HG02840 (cell line): Measurements from ENCODE around the gene TMEM130.
"Not testable (repeated sequence)": the region's sequence is repeated elsewhere in the genome, so short reads cannot be mapped to it uniquely, and the experiment has no call there.

Experiments used
- ATAC-seq: cut with Tn5 transposase; IDR thresholded peaks from one replicate; pipeline ENCODE4 v1.9.1; 2021; ENCODE audit warnings: mild to moderate bottlenecking, moderate library complexity, moderate number of reproducible peaks; ENCODE audit not compliant: unreplicated experiment, low FRiP score

Gene TMEM130

DNA sequence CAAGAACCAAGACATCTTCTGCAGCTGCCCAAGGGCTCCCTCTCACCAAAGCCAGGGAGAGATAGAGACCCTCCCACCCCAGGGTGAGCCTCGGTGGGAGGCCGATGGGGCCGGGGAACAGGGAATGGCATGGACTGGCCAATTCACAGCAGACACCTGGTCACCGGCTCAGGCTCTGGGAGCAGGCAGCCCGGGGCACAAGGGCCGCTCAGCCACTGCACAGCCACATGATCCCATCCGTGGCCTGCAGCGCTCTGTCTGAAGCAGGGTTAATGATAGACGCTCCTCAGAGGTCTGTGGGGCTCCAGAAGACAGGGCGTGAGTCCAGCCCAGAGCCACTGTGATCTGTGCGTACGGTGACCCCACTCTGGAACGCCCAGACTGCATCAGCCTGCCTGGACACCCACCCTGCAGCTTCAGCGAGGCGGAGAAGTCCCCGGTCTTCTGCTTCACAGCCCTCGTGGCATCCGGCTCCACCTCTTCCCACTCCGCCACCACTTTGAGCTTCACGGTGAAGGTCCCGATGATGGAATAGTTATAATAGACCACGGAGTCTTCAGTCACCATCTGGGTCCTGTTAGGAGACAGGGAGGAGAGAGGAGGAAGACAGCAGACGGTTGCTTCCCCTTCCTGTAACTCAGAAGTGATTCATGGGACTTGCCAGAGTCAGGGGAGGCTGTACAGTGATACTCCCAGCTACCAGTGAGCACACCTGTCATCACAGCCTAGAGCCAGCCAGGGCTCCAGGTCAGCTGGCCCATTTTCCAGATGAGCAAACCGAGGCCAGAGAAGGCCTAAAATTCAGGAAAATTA, 14.0 kb downstream of the TMEM130 start:
- ATAC-seq, result no peak

- no peak for ATAC-seq
Observed at GRCh38 chr7:98852826-98853225, 17.0 kb downstream of the TMEM130 start.

- no peak for ATAC-seq
Observed at GRCh38 chr7:98848918-98849317, 20.9 kb downstream of the TMEM130 start.

DNA sequence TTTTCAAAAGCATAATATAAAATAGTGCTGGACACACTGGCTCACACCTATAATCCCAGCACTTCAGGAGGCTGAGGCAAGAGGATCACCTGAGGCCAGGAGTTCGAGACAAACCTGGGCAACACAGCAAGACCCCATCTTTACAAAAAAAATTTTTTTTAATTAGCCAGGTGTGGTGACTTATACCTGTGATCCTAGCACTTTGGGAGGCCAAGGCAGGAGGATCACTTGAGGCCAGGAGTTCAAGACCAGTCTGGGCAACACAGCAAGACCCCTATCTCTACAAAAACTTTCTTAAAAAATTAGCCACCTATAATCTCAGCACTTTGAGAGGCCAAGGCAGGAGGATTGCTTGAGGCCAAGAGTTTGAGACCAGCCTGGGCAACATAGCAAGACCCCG, 27.3 kb downstream of the TMEM130 start:
- ATAC-seq, result not testable (repeated sequence)

GRCh38 chr7:98841179-98841997, 28.4 kb downstream of the TMEM130 start:
- no peak for ATAC-seq

- ATAC-seq, result no peak
Observed at GRCh38 chr7:98840722-98841121, 29.1 kb downstream of the TMEM130 start.

DNA sequence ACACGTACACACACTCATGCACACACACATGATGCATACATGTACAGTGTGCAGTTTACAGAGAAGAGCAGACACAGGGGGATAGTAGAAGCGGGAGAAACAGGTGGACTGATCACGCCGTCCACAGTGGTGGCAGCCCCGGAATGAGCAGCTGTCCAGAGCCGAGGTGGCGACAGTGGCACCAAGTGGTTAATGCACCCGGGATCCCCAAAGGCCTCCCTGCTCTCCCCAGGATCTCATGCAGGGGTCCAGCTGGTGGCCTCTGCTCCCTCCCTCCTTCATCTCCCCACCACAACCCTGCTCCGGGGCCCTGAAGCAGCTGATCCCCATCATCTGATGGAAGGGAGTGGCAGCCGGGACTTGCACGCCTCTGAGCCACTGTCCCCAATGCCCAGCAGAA, 29.7 kb downstream of the TMEM130 start:
- ATAC-seq, result no peak

DNA sequence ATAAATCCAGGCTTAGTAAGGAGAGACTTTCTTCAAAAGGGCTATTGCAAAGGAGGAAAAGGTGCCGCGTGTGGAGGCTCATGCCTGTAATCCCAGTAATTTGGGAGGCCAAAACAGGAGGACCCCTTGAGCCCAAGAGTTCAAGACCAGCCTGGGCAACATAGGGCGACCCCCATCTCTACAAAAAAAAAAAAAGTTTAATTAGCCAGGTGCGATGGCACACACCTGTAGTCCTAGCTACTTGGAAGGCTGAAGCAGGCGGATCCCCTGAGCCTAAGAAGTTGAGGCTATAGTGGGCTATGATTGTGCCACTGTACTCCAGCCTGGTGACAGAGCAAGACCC, 32.2 kb downstream of the TMEM130 start:
- ATAC-seq, result no peak

DNA sequence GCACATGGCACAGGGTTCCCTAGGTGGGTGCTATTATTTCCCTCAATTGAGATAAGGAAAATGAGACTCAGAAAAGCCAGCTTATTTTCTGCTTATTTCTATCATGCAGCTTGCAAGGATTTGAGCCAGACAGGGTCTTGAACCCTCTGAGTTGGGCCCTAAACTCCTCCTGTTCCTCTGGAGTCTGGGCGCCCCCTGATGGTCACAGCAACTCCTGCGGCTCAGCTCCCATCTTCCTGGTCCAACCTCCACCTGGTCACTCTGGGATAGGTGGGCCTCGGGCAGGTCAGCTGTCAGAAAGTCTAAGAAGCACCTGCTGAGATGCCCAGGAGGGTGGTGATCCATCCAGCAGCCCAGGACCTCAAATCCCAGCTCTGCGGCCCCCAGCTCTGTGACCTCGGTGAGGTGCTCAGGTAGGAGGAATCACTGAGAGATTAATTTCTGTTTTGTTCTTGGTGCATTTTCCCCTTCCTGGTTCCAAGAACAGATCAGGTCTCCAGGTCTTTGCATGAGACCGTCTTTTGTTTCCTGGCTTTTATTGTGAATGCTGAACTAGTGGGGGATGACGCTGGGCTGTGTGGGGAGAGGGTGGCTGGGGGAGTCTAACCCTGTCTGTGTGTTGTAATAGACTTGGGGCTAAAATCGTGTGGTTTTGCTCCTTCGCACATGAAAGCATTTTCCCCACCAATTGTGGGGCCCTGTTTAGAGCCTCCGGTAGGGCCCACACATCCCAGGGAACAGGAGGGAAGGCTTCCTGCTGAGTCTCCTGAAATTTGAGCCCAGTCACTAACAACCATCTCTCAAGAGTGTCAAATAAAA, 32.8 kb downstream of the TMEM130 start:
- ATAC-seq, result no peak

- no peak for ATAC-seq
Observed at GRCh38 chr7:98834949-98835348, 34.9 kb downstream of the TMEM130 start.

GRCh38 chr7:98833022-98833421, 36.8 kb downstream of the TMEM130 start:
- ATAC-seq, result no peak

DNA sequence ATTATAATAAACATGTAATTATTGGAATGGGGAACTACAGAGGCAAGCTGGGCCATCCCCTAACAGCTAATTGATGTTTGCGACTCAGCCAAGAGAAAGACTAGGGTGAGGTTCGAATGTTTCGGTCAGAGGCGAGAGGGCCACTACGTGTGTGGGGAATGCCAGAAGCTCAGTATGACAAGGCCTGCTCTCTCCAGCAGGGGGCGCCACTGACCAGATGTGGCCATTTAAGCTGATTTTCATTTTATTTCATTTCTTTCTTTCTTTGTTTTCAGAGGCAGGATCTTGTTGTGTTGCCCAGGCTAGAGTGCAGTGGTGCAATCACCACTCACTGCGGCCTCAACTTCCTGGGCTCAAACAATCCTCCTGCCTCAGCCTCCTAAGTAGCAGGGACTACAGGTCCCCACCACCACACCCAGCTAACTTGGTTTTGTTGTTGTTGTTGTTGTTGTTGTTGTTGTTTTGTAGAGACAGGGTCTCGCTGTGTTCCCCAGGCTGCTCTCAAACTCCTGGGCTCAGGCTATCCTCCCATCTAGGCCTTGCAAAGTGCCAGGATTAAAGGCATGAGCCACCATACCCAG, 38.1 kb downstream of the TMEM130 start:
- no peak for ATAC-seq

DNA sequence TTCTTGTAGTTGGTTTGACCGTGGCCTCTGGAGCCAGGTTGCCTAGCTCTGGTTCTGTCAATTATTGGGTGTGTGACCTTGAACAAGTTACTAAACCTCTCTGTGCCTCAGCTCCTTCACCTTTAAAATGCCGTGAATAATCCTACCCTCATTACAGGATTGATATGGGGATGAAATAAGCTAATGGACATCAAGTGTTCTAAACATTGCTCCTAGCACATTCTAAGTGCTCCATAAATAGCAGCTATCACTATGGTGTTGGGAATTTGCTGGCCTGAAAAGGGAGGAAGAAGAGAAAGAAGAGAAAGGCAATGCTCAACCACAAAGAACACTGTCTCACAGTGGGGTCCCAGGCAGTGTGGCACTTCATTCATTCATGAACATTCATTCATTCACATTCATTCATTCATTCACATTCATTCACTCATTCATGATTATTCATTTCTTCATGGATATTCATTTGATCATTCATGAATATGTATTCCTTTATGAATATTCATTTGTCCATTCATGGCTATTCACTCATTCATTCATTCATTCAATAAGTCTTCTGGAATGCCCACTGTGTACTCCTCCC, 38.8 kb downstream of the TMEM130 start:
- ATAC-seq, result no peak

DNA sequence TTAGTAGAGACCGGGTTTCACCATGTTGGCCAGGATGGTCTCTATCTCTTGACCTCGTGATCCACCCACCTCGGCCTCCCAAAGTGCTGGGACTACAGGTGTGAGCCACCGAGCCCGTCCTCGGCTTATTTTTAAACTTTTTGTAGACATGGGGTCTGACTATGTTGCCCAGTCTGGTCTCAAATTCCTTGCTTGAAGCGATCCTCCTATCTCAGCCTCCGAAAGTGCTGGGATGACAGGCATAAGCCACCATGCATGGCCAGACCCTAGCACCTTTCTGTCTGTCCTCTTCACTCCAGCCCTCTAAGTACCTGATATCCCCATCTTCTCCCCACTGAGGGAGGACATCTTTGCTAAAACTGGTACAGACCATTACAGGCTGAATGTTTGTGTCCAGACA, 41.4 kb downstream of the TMEM130 start:
- ATAC-seq, result no peak

GRCh38 chr7:98827258-98827657, 42.6 kb downstream of the TMEM130 start:
- ATAC-seq, result no peak

- ATAC-seq, result no peak
Observed at GRCh38 chr7:98826811-98827231, 43.0 kb downstream of the TMEM130 start.

DNA sequence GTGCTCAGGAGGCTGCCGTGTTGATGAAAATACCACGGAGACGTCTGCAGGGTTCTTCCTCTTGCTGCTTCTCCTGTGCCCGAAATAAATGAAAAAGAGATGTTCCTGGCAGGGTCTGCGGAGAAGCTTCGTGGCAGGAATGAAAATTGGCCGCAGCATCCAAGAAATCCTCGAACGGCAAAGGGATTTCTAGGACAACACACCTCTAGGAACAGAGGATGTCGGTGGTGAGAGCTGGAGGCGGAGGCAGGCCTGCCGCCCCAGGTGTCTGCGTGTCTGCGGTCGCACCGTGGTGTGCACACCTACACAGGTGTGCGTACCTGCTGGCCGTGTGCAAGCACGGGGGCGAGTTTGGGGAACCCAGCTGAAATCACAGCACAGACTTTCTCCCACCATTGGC, 43.4 kb downstream of the TMEM130 start:
- no peak for ATAC-seq

DNA sequence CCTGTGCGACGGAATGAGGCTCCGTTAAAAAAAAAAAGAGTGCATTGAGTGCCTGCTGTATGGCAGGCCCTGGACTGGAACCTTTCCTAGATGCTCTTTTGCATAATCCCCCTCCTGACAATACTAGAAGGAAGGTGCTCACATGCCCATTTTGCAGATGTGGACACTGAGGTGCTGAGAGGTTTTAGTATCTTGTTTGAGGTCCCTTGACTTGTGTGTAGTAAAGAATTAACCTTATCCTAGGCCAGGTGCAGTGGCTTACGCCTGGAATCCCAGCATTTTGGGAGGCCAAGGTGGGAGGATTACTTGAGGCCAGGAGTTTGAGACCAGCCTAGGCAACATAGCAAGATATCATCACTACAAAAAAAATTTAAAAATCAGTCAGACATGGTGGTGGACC, 46.6 kb downstream of the TMEM130 start:
- no peak for ATAC-seq

DNA sequence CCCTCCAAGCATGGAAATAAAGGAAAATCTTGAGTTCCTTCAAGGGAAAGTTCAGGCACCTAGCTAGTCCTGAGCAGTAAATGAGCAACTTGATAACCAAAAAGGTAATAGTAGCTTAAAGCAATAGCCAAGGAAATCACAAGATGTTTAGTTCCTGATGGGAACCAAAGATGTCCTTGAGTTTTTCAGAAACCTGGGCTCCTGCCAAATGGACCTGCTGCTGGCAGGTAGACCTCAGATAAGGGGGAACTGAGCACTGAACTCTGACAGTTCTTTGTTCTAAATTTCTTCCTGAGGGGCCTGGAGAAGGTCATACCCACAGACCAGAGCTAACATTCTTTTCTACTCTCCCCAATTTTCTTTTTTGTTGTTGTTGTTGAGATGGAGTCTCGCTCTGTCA, 48.5 kb downstream of the TMEM130 start:
- ATAC-seq, result no peak

DNA sequence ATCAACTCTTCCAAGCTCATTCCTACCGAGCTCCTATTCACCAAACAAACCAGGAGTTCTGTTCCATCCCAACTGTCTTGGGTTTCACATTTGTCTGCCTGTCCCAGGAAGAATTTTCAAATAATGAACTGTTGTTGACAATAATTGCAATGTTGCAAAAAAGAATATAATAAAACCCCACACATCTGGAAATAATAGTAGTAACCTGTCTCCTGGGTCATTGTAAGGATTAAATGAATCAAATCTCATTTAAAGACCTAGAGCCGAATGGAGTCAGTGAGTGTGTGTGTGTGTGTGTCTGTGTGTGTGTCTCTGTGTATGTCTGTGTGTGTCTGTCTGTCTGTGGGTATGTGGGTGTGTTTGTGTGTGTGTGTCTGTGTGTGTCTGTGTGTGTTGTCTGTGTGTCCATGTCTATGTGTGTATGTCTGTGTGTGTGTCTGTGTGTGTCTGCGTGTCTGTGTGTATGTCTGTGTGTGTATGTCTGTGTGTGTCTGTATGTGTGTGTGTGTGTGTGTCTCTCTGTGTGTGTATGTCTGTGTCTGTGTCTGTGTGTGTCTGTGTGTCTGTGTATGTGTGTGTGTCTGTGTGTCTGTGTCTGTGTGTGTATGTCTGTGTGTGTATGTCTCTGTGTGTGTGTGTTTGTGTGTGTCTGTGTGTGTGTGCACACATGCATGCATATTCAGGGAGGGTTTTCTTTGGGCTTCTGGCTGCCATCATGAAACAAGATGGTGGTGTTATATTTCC, 52.7 kb downstream of the TMEM130 start:
- ATAC-seq, result no peak
